ENCODE results near the gene ENPP7. TPM values are rescaled to one million over a fixed set of nuclear protein-coding genes. Genes with fewer than 3 reads are reported as not detected.

The ENPP7 gene
- total RNA-seq, 1 donor from 2014 or later, result 0.18 TPM

GRCh38 chr17:79788989-79789942, 58.5 kb downstream of the ENPP7 start:
- no peak overlapping the region for H3K4me3 ChIP-seq
- ATAC-seq (peak in 1 of 2 donors; percentile 18), DNase-seq (peak; percentile 45)
- intact Hi-C loops (cut with DNase I), result no loop called here
- peaks cover 46% of the 10 kb centered on the region for H3K4me1 ChIP-seq
- H3K9me3 ChIP-seq, result no peaks in the 10 kb centered on the region
- H3K36me3 ChIP-seq, result no peaks in the 10 kb centered on the region
- H3K27me3 ChIP-seq (ENCODE audit: low read depth), result peaks cover 88% of the 10 kb centered on the region
- no peak overlapping the region for H3K27ac ChIP-seq
- TF ChIP-seq CTCF (IDR thresholded peaks at IDR 0.05), result no peak

GRCh38 chr17:79789943-79790804, 59.4 kb downstream of the ENPP7 start:
- DNase-seq (peak; percentile 73), ATAC-seq (peak; percentile 78 to 85)
- Histone ChIP-seq H3K27me3 (ENCODE audit: low read depth) (peaks cover 80% of the 10 kb centered on the region), H3K9me3 (no peaks in the 10 kb centered on the region), H3K27ac (no peak overlapping the region), H3K4me1 (peaks cover 46% of the 10 kb centered on the region), H3K4me3 (no peak overlapping the region), H3K36me3 (peaks cover 8% of the 10 kb centered on the region)
- peak; percentile 84 for TF ChIP-seq CTCF (IDR thresholded peaks at IDR 0.05)
- intact Hi-C loops (cut with DNase I), result no loop called here

- DNase-seq, result peak; percentile 38
- Histone ChIP-seq H3K4me1 (peaks cover 50% of the 10 kb centered on the region), H3K9me3 (no peaks in the 10 kb centered on the region), H3K27me3 (ENCODE audit: low read depth) (peaks cover 72% of the 10 kb centered on the region), H3K27ac (no peak overlapping the region), H3K36me3 (peaks cover 11% of the 10 kb centered on the region), H3K4me3 (no peak overlapping the region)
- no peak for TF ChIP-seq CTCF (IDR thresholded peaks at IDR 0.05)
- ATAC-seq, result peak in 1 of 2 donors; percentile 1
- intact Hi-C loops (cut with DNase I), result no loop called here
Observed at GRCh38 chr17:79790805-79791734, 60.3 kb downstream of the ENPP7 start.

- TF ChIP-seq CTCF (IDR thresholded peaks at IDR 0.05), result no peak
- Histone ChIP-seq H3K4me1 (peaks cover 55% of the 10 kb centered on the region), H3K9me3 (no peaks in the 10 kb centered on the region), H3K36me3 (peaks cover 11% of the 10 kb centered on the region), H3K4me3 (no peak overlapping the region), H3K27me3 (ENCODE audit: low read depth) (peaks cover 67% of the 10 kb centered on the region), H3K27ac (no peak overlapping the region)
- intact Hi-C loops (cut with DNase I), result no loop called here
- ATAC-seq (no peak), DNase-seq (peak; percentile 38)
Observed at GRCh38 chr17:79791735-79792161, 61.0 kb downstream of the ENPP7 start.

Small RNA genes lying within 50 kb of the gene (microRNA-seq; reads per million reads assigned to microRNA genes)
- gene MIR4739 (ENCODE audit: borderline number of aligned reads), result not detected

Other genes with a start within 250 kb of the ENPP7 start
- not detected for gene RBFOX3, start 119.9 kb upstream of the ENPP7 start, total RNA-seq
- gene CBX2, start 47.2 kb downstream of the ENPP7 start, total RNA-seq, result 3.9 TPM
- gene CBX8, start 66.1 kb downstream of the ENPP7 start, total RNA-seq, result 5.8 TPM
- gene CBX4, start 108.5 kb downstream of the ENPP7 start, total RNA-seq, result 20.6 TPM

All from lower lobe of right lung (tissue), 2 donors.